ENCODE results near the gene PEX26.

DNA sequence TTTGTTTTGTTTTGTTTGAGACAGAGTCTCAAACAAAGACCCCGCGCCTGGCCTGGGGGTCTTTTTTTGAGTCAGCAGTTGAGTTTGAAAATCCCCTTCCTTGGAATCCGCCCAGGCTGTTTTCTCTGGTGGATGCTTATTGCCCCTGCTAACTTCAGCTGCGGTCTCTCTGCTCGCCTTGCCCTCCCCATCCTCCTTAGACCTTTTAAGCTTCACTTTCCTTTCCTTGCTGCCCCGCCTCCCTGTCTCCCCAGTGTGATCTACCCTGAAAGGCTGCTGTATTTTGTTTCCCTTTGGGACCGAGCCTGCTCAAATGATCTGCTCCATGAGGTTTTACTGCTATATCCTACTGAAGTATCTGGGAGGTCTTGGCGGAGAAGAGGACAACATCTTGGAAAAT lies 74.7 kb downstream of the PEX26 start:
- no peak for TF ChIP-seq EZH2 (IDR thresholded peaks at IDR 0.05; ENCODE audit: borderline replicate concordance, insufficient read depth, low read length, poor library complexity, severe bottlenecking)
- TF ChIP-seq TAF1 (IDR thresholded peaks at IDR 0.05; ENCODE audit: low read depth) = no peak
- TF ChIP-seq, protein P1, sequence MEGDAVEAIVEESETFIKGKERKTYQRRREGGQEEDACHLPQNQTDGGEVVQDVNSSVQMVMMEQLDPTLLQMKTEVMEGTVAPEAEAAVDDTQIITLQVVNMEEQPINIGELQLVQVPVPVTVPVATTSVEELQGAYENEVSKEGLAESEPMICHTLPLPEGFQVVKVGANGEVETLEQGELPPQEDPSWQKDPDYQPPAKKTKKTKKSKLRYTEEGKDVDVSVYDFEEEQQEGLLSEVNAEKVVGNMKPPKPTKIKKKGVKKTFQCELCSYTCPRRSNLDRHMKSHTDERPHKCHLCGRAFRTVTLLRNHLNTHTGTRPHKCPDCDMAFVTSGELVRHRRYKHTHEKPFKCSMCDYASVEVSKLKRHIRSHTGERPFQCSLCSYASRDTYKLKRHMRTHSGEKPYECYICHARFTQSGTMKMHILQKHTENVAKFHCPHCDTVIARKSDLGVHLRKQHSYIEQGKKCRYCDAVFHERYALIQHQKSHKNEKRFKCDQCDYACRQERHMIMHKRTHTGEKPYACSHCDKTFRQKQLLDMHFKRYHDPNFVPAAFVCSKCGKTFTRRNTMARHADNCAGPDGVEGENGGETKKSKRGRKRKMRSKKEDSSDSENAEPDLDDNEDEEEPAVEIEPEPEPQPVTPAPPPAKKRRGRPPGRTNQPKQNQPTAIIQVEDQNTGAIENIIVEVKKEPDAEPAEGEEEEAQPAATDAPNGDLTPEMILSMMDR (IDR thresholded peaks at IDR 0.05; ENCODE audit: poor library complexity, severe bottlenecking) = no peak

All from neural cell (in vitro differentiated cells).